ENCODE data around the gene RPS19. TPM values are rescaled to one million over a fixed set of nuclear protein-coding genes. Genes with fewer than 3 reads are reported as not detected.

RPS19 gene
- total RNA-seq, 1 experiment from 2014 or later, result 1,349 TPM

DNA sequence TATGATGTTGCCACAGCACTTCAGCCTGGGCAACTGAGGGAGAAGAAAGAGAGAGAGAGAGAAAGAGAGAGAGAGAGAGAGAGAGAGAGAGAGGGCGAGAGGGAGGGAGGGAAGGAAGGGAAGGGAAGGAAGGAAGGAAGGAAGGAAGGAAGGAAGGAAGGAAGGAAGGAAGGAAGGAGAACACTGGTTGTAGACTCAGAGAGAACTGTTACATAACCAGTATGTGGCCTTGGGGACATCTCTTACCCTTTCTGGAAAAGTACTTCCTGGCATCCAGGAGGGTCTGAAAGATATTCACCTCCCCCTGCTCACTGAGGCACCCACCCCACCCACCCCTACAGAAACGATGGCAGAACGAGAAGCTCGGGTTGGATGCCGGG is 20.3 kb downstream of the RPS19 start:
- DNase-seq (ENCODE audit: low read depth, low spot score) (no peak), ATAC-seq (no peak)
- BruUV-seq (replicated peaks), result no TSS peak
- Histone ChIP-seq H3K9me3 (ENCODE audit: control insufficient read depth, insufficient read depth, low read depth, low read length) (no peaks in the 10 kb centered on the region), H3K4me3 (ENCODE audit: low read depth in 2 of 2, low read length in 2 of 2) (no peak overlapping the region), H3K4me1 (ENCODE audit: control insufficient read depth, insufficient read depth, low read length) (peaks cover 5% of the 10 kb centered on the region), H3K27ac (ENCODE audit: low read length) (no peak overlapping the region), H3K27me3 (ENCODE audit: control insufficient read depth, insufficient read depth, low read length) (no peaks in the 10 kb centered on the region), H3K36me3 (ENCODE audit: control insufficient read depth, insufficient read depth, low read length) (no peaks in the 10 kb centered on the region; the same call in 1 of the 2 replicates)
- in situ Hi-C loops (cut with HindIII; ENCODE audit: low pct_unique_long_range_greater_than_20kb, low sequenced_read_pairs), result no loop called here
- ChIA-PET CTCF (no interaction called here), POLR2A (interaction anchor here (0.6 kb wide), 1 partner anchor 20 kb away, joined by 8 read pairs; no protein-coding TSS in a partner anchor)
- TF ChIP-seq TCF7L2 (IDR thresholded peaks at IDR 0.05; ENCODE audit: low read depth, low read length) (no peak), CTCF (IDR thresholded peaks at IDR 0.05) (no peak), POLR2AphosphoS5 (IDR thresholded peaks at IDR 0.05; ENCODE audit: low read depth, low read length) (no peak), SIN3A (IDR thresholded peaks at IDR 0.05; ENCODE audit: borderline replicate concordance, insufficient read depth, low read depth, low read length) (no peak)
- TF ChIP-seq, protein P1, sequence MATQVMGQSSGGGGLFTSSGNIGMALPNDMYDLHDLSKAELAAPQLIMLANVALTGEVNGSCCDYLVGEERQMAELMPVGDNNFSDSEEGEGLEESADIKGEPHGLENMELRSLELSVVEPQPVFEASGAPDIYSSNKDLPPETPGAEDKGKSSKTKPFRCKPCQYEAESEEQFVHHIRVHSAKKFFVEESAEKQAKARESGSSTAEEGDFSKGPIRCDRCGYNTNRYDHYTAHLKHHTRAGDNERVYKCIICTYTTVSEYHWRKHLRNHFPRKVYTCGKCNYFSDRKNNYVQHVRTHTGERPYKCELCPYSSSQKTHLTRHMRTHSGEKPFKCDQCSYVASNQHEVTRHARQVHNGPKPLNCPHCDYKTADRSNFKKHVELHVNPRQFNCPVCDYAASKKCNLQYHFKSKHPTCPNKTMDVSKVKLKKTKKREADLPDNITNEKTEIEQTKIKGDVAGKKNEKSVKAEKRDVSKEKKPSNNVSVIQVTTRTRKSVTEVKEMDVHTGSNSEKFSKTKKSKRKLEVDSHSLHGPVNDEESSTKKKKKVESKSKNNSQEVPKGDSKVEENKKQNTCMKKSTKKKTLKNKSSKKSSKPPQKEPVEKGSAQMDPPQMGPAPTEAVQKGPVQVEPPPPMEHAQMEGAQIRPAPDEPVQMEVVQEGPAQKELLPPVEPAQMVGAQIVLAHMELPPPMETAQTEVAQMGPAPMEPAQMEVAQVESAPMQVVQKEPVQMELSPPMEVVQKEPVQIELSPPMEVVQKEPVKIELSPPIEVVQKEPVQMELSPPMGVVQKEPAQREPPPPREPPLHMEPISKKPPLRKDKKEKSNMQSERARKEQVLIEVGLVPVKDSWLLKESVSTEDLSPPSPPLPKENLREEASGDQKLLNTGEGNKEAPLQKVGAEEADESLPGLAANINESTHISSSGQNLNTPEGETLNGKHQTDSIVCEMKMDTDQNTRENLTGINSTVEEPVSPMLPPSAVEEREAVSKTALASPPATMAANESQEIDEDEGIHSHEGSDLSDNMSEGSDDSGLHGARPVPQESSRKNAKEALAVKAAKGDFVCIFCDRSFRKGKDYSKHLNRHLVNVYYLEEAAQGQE (IDR thresholded peaks at IDR 0.05; ENCODE audit: insufficient read depth in 1 of 2, low read depth in 2 of 2, low read length in 1 of 2), result no peak
- intact Hi-C loops (cut with micrococcal nuclease; ENCODE audit: unreplicated experiment), result loop anchor here (10.0 kb wide), 1 partner anchor 54 kb away; no protein-coding TSS in a partner anchor

DNA sequence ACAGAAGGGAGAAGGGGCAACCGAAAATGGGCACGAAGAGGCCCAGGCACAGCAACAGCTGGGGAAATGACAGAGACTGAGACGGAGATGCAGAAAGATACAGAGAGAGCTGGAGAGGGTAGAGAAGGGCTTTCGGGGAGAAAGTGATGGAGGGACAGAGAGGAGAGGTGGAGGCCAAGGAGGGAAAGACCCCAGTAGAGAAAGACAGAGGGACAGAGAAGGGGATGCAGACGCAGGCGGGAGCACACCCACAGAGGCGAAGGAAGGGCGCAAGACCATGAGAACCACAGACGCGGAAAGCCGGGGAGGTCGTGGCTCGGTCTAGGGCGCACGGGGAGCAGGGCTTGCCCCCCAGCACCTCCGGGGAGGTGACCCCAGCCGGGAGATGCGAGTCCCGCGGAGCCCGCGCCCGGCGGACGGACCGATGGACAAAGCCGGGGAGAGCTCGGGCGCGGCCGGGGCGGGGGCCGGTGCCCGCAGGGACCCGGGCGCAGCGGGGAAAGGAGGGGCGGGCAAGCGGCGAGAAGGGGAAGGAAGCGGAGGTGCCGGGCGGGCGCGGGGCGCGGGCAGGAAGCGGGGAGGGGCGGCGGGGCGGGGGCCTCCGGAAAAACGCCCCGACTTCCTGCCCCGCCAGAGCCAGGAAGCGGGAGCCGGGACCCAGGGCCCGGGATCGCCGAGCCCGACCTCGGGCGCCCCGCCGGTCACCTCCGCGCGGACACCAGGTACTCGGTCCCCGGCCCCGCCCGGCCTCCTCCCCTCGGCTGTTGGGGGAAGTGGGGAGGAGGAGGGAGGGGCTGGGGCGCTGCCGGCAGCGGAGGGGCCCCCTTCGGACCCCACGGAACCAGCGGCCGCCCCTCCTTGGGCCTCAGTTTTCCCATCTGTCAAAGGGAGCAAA is 22.8 kb downstream of the RPS19 start, which contains the start of gene ARHGEF1:
Gene ARHGEF1, plus strand, starts transcription at position 617 of the 895 bp plus-strand sequence. CDS start 4,899 bp downstream, outside the sequence.
- DNase-seq (ENCODE audit: low read depth, low spot score) (no peak), ATAC-seq (peak; percentile 27)
- no peak for TF ChIP-seq TCF7L2 (IDR thresholded peaks at IDR 0.05; ENCODE audit: low read depth, low read length)
- TF ChIP-seq SIN3A (IDR thresholded peaks at IDR 0.05; ENCODE audit: borderline replicate concordance, insufficient read depth, low read depth, low read length), result no peak
- TF ChIP-seq, protein P1 (IDR thresholded peaks at IDR 0.05; ENCODE audit: insufficient read depth in 1 of 2, low read depth in 2 of 2, low read length in 1 of 2), result no peak
- no peak for TF ChIP-seq CTCF (IDR thresholded peaks at IDR 0.05)
- no peak for TF ChIP-seq POLR2AphosphoS5 (IDR thresholded peaks at IDR 0.05; ENCODE audit: low read depth, low read length)
- no TSS peak for BruUV-seq (replicated peaks)
- no peaks in the 10 kb centered on the region for H3K9me3 ChIP-seq (ENCODE audit: control insufficient read depth, insufficient read depth, low read depth, low read length)
- peak within 1 kb of the TSS; percentile 83 for H3K27ac ChIP-seq (ENCODE audit: low read length)
- in situ Hi-C loops (cut with HindIII; ENCODE audit: low pct_unique_long_range_greater_than_20kb, low sequenced_read_pairs), result no loop called here
- H3K4me1 ChIP-seq (ENCODE audit: control insufficient read depth, insufficient read depth, low read length), result peaks cover 21% of the 10 kb centered on the region
- ChIA-PET CTCF (no interaction called here), POLR2A (no interaction called here)
- H3K36me3 ChIP-seq (ENCODE audit: control insufficient read depth, insufficient read depth, low read length), result no peaks in the 10 kb centered on the region; the same call in 1 of the 2 replicates
- no peaks in the 10 kb centered on the region for H3K27me3 ChIP-seq (ENCODE audit: control insufficient read depth, insufficient read depth, low read length)
- peak within 1 kb of the TSS; percentile 79 to 93 for H3K4me3 ChIP-seq (ENCODE audit: low read depth in 2 of 2, low read length in 2 of 2)
- intact Hi-C loops (cut with micrococcal nuclease; ENCODE audit: unreplicated experiment), result loop anchor here (10.0 kb wide), 1 partner anchor 52 kb away; no protein-coding TSS in a partner anchor
